K562 (cell line): ENCODE results near the gene GLRA3.

Experiments used
- ATF6 ChIP-seq: sonication (generic); formaldehyde crosslinking; IDR thresholded peaks from 2 replicates; pipeline ENCODE4 v1.4.0; 2020; ENCODE audit warnings: mild to moderate bottlenecking, missing genetic modification reagents
- BACH1 ChIP-seq: fragments of 200-800 bp; sonication (Bioruptor generic); IDR thresholded peaks from 2 replicates; pipeline ENCODE4 v1.6.1; 2016; ENCODE audit warnings: missing genetic modification characterization, missing compliant biosample characterization
- BRF2 ChIP-seq: IDR thresholded peaks from 3 replicates; pipeline ENCODE4 v1.6.1; 2011; ENCODE audit warnings: borderline replicate concordance, mild to moderate bottlenecking; ENCODE audit not compliant: insufficient read length, insufficient read depth
- CBX3 ChIP-seq, 2 experiments: IDR thresholded peaks; 1 replicate in 1 of 2; 2 replicates in 1 of 2; pipeline ENCODE4 v1.6.1; 2012; ENCODE audit warnings: inconsistent platforms in 2 of 2, low read length in 2 of 2, borderline replicate concordance in 1 of 2, control low read depth in 1 of 2
- CEBPZ ChIP-seq: fragments of 150-350 bp; IDR thresholded peaks from 2 replicates; pipeline ENCODE4 v1.6.1; 2014; ENCODE audit warnings: low read depth, mild to moderate bottlenecking, low read length, borderline replicate concordance
- CTCF ChIP-seq, 3 experiments: IDR thresholded peaks in 2 of 3; conservative IDR thresholded peaks in 1 of 3; 2 replicates each; pipeline ENCODE4 v1.5.1; 2011 to 2012; ENCODE audit warnings: low read length in 3 of 3, mild to moderate bottlenecking in 3 of 3, control low read depth in 2 of 3, improper control_type of control experiment in 1 of 3, inconsistent platforms in 1 of 3, low read depth in 1 of 3, mixed read lengths in 1 of 3, moderate library complexity in 1 of 3; ENCODE audit not compliant: insufficient read depth in 2 of 3
- EZH2 ChIP-seq: IDR thresholded peaks from 2 replicates; pipeline ENCODE4 v1.6.1; 2012; ENCODE audit warnings: low read depth, mild to moderate bottlenecking, inconsistent platforms, low read length, borderline replicate concordance
- HCFC1 ChIP-seq: IDR thresholded peaks from 2 replicates; pipeline ENCODE4 v1.6.1; 2012; ENCODE audit warnings: low read depth, low read length, improper control_type of control experiment
- MXI1 ChIP-seq: IDR thresholded peaks from 2 replicates; pipeline ENCODE4 v1.6.1; 2011; ENCODE audit warnings: low read depth, mild to moderate bottlenecking, improper control_type of control experiment, low read length
- NR1H2 ChIP-seq: sonication (generic); formaldehyde crosslinking; IDR thresholded peaks from 2 replicates; pipeline ENCODE4 v1.4.0; 2020; ENCODE audit warnings: mild to moderate bottlenecking, missing genetic modification reagents
- PTRF ChIP-seq: fragments of 450-650 bp; IDR thresholded peaks from 2 replicates; pipeline ENCODE4 v1.6.1; 2016; ENCODE audit warnings: mild to moderate bottlenecking, missing genetic modification characterization, missing compliant biosample characterization
- SMAD2 ChIP-seq: fragments of 150-350 bp; IDR thresholded peaks from 2 replicates; pipeline ENCODE4 v1.6.1; 2014; ENCODE audit warnings: low read depth, mild to moderate bottlenecking, low read length
- USF1 ChIP-seq: sonication (generic); formaldehyde crosslinking; IDR thresholded peaks from 2 replicates; pipeline ENCODE4 v1.9.0; 2022; ENCODE audit warnings: mild to moderate bottlenecking, missing genetic modification reagents
- ZFP30 ChIP-seq: fragments of 250-450 bp; sonication (Bioruptor Pico); IDR thresholded peaks from 2 replicates; pipeline ENCODE4 v1.8.0; 2022; ENCODE audit warnings: moderate library complexity, mild to moderate bottlenecking, inconsistent platforms, borderline replicate concordance

GRCh38 chr4:174592985-174593335, 236.1 kb downstream of the GLRA3 start:
- TF ChIP-seq ATF6 (no peak), CTCF (IDR thresholded peaks at IDR 0.05 in 2 of 3, conservative IDR thresholded peaks at IDR 0.05 in 1 of 3; ENCODE audit: insufficient read depth in 2 of 3, low read depth in 1 of 3, low read length in 3 of 3) (no peak), ZFP30 (CRISPR knock-in tag) (no peak), BRF2 (no peak), CEBPZ (no peak), SMAD2 (no peak), MXI1 (no peak), PTRF (no peak), BACH1 (tag) (no peak), NR1H2 (CRISPR knock-in tag) (no peak), EZH2 (no peak), HCFC1 (no peak), CBX3 (IDR thresholded peaks at IDR 0.05; ENCODE audit: borderline replicate concordance in 1 of 2, low read length in 2 of 2) (no peak), USF1 (CRISPR knock-in tag) (no peak)
